WTC11 (cell line): Measurements from ENCODE around the gene MARK3. TPM values are rescaled to one million over a fixed set of nuclear protein-coding genes. Genes with fewer than 3 reads are reported as not detected.
A peak's percentile ranks its signal among the peaks of the same experiment; 100 is the strongest.

ENCODE experiments used
- ATAC-seq: fragments of 200-7000 bp; cut with Tn5 transposase; 2 replicates; pipeline ENCODE4 v1.10.0; 2021; ENCODE audit warnings: mild to moderate bottlenecking, moderate library complexity
- CTCF ChIA-PET: fragments of 300-600 bp; sonication (Branson Sonifier 250); formaldehyde crosslinking; loops from one replicate; lab custom pipeline; 2021; ENCODE audit warnings: antibody characterized with exemption; lab: Charles Lee
- POLR2A ChIA-PET: fragments of 350-600 bp; sonication (Branson Sonifier 250); formaldehyde crosslinking; loops from one replicate; lab custom pipeline; 2021; ENCODE audit warnings: antibody characterized with exemption; lab: Charles Lee
- DNase-seq: peaks from one replicate; pipeline ENCODE4 v3.0.0; 2021; ENCODE audit warnings: low spot score
- H3K27ac Mint-ChIP-seq: 2 replicates; pipeline ENCODE4 v1.8.0; 2021; ENCODE audit warnings: mixed read lengths
- H3K27me3 Mint-ChIP-seq: 2 replicates; pipeline ENCODE4 v1.8.0; 2021; ENCODE audit warnings: low read depth, mild to moderate bottlenecking, moderate library complexity, mixed read lengths
- H3K36me3 Mint-ChIP-seq: 2 replicates; pipeline ENCODE4 v1.8.0; 2021; ENCODE audit warnings: mixed read lengths
- H3K4me1 Mint-ChIP-seq: 2 replicates; pipeline ENCODE4 v1.8.0; 2022; ENCODE audit warnings: mixed read lengths
- H3K4me3 Mint-ChIP-seq: 2 replicates; pipeline ENCODE4 v1.8.0; 2021; ENCODE audit warnings: mild to moderate bottlenecking, moderate library complexity, mixed read lengths
- H3K9me3 Mint-ChIP-seq: 2 replicates; pipeline ENCODE4 v1.8.0; 2021; ENCODE audit warnings: mixed read lengths
- AR ChIP-seq: fragments of 250-450 bp; sonication (Bioruptor Pico); IDR thresholded peaks from 2 replicates; pipeline ENCODE4 v1.9.0; 2021; ENCODE audit warnings: mild to moderate bottlenecking
- HMGXB4 ChIP-seq: sonication (generic); formaldehyde crosslinking; IDR thresholded peaks from 2 replicates; pipeline ENCODE4 v1.8.1; 2023; ENCODE audit warnings: mild to moderate bottlenecking, moderate library complexity, missing genetic modification reagents
- IRF2 ChIP-seq: sonication (generic); formaldehyde crosslinking; IDR thresholded peaks from 2 replicates; pipeline ENCODE4 v1.8.0; 2022; ENCODE audit warnings: low read depth, missing genetic modification reagents, borderline replicate concordance
- MXD4 ChIP-seq: fragments of 250-450 bp; sonication (Bioruptor Pico); IDR thresholded peaks from 2 replicates; pipeline ENCODE4 v1.8.0; 2021; ENCODE audit warnings: mild to moderate bottlenecking, moderate library complexity, borderline replicate concordance
- NR2C2 ChIP-seq: sonication (generic); formaldehyde crosslinking; IDR thresholded peaks from 2 replicates; pipeline ENCODE4 v1.8.0; 2022; ENCODE audit warnings: mild to moderate bottlenecking, missing genetic modification reagents
- NR3C1 ChIP-seq: sonication (generic); formaldehyde crosslinking; conservative IDR thresholded peaks from 2 replicates; pipeline ENCODE4 v1.8.1; 2023; ENCODE audit warnings: low read depth, mild to moderate bottlenecking, missing genetic modification reagents
- RORB ChIP-seq: fragments of 250-450 bp; sonication (Bioruptor Pico); IDR thresholded peaks from 2 replicates; pipeline ENCODE4 v1.9.0; 2021; ENCODE audit warnings: mild to moderate bottlenecking
- SOX15 ChIP-seq: fragments of 250-450 bp; sonication (Bioruptor Pico); IDR thresholded peaks from 2 replicates; pipeline ENCODE4 v1.9.0; 2021; ENCODE audit warnings: mild to moderate bottlenecking
- TEAD4 ChIP-seq: sonication (generic); formaldehyde crosslinking; IDR thresholded peaks from 2 replicates; pipeline ENCODE4 v1.8.0; 2022; ENCODE audit warnings: mild to moderate bottlenecking, missing genetic modification reagents
- USF2 ChIP-seq: sonication (generic); formaldehyde crosslinking; IDR thresholded peaks from 2 replicates; pipeline ENCODE4 v1.8.1; 2023; ENCODE audit warnings: mild to moderate bottlenecking, missing genetic modification reagents, moderate library complexity
- ZBTB21 ChIP-seq: sonication (generic); formaldehyde crosslinking; IDR thresholded peaks from 2 replicates; pipeline ENCODE4 v1.8.1; 2023; ENCODE audit warnings: mild to moderate bottlenecking, missing genetic modification reagents, borderline replicate concordance
- ZBTB43 ChIP-seq: sonication (generic); formaldehyde crosslinking; IDR thresholded peaks from 2 replicates; pipeline ENCODE4 v1.8.1; 2023; ENCODE audit warnings: mild to moderate bottlenecking, missing genetic modification reagents
- ZNF232 ChIP-seq: sonication (generic); formaldehyde crosslinking; IDR thresholded peaks from 2 replicates; pipeline ENCODE4 v1.8.0; 2022; ENCODE audit warnings: mild to moderate bottlenecking, missing genetic modification reagents
- ZNF416 ChIP-seq: fragments of 250-450 bp; sonication (Bioruptor Pico); IDR thresholded peaks from 2 replicates; pipeline ENCODE4 v1.9.0; 2021; ENCODE audit warnings: mild to moderate bottlenecking, inconsistent platforms
- ZNF512 ChIP-seq: sonication (generic); formaldehyde crosslinking; IDR thresholded peaks from 2 replicates; pipeline ENCODE4 v1.8.1; 2022; ENCODE audit warnings: missing genetic modification reagents, borderline replicate concordance
- total RNA-seq: library from RNA; stranded (reverse); gene quantifications from 3 replicates; pipeline ENCODE4 v1.2.3, GENCODE V29; 2021

Gene MARK3
- total RNA-seq, 1 experiment from 2014 or later: 93.7 TPM

- Mint-ChIP-seq H3K4me1 (peaks cover 19% of the 10 kb centered on the region), H3K27me3 (peaks cover 22% of the 10 kb centered on the region), H3K36me3 (peaks cover 5% of the 10 kb centered on the region), H3K9me3 (no peaks in the 10 kb centered on the region), H3K4me3 (peak overlapping the region; percentile 98), H3K27ac (peak overlapping the region; percentile 94)
- ChIA-PET CTCF (interaction anchor here (1.0 kb wide), 1 partner anchor 39 kb away, joined by 3 read pairs; no protein-coding TSS in a partner anchor), POLR2A (no interaction called here)
- peak; percentile 29 for DNase-seq
- TF ChIP-seq ZBTB43 (CRISPR knock-in tag) (no peak), HMGXB4 (0 out of 2 replicates have a peak, but pooled peaks have one; percentile 1)
- no peak for ATAC-seq
These were observed 906 bp downstream of the MARK3 start for GRCh38 chr14:103385929-103386712.

- DNase-seq (no peak), ATAC-seq (no peak)
- peak overlapping the region; percentile 98 for H3K4me3 Mint-ChIP-seq
- ChIA-PET CTCF (no interaction called here), POLR2A (interaction anchor here (0.5 kb wide), 1 partner anchor 85 kb away, joined by 4 read pairs; no protein-coding TSS in a partner anchor)
- H3K9me3 Mint-ChIP-seq: no peaks in the 10 kb centered on the region
- H3K4me1 Mint-ChIP-seq: peaks cover 19% of the 10 kb centered on the region
- H3K27me3 Mint-ChIP-seq: peaks cover 18% of the 10 kb centered on the region
- H3K36me3 Mint-ChIP-seq: peaks cover 5% of the 10 kb centered on the region
- peak overlapping the region; percentile 94; the same call in 1 of the 2 replicates for H3K27ac Mint-ChIP-seq
- TF ChIP-seq ZNF232 (no peak), ZNF512 (no peak), IRF2 (CRISPR knock-in tag) (no peak), ZBTB21 (no peak), NR3C1 (CRISPR knock-in tag) (no peak), AR (CRISPR knock-in tag) (no peak), RORB (CRISPR knock-in tag) (no peak), SOX15 (CRISPR knock-in tag) (no peak), USF2 (CRISPR knock-in tag) (no peak), TEAD4 (CRISPR knock-in tag) (no peak), NR2C2 (CRISPR knock-in tag) (no peak), MXD4 (CRISPR knock-in tag) (no peak), ZNF416 (no peak), ZBTB43 (CRISPR knock-in tag) (no peak)
- TF ChIP-seq, all 79 proteins: peak for 0
These were observed 1.6 kb downstream of the MARK3 start for GRCh38 chr14:103386713-103387329.
